ENCODE measurements around the gene OSCP1.
"Not testable (repeated sequence)": the region's sequence is repeated elsewhere in the genome, so short reads cannot be mapped to it uniquely, and the experiment has no call there.

Gene OSCP1, protein sequence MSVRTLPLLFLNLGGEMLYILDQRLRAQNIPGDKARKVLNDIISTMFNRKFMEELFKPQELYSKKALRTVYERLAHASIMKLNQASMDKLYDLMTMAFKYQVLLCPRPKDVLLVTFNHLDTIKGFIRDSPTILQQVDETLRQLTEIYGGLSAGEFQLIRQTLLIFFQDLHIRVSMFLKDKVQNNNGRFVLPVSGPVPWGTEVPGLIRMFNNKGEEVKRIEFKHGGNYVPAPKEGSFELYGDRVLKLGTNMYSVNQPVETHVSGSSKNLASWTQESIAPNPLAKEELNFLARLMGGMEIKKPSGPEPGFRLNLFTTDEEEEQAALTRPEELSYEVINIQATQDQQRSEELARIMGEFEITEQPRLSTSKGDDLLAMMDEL

DNA sequence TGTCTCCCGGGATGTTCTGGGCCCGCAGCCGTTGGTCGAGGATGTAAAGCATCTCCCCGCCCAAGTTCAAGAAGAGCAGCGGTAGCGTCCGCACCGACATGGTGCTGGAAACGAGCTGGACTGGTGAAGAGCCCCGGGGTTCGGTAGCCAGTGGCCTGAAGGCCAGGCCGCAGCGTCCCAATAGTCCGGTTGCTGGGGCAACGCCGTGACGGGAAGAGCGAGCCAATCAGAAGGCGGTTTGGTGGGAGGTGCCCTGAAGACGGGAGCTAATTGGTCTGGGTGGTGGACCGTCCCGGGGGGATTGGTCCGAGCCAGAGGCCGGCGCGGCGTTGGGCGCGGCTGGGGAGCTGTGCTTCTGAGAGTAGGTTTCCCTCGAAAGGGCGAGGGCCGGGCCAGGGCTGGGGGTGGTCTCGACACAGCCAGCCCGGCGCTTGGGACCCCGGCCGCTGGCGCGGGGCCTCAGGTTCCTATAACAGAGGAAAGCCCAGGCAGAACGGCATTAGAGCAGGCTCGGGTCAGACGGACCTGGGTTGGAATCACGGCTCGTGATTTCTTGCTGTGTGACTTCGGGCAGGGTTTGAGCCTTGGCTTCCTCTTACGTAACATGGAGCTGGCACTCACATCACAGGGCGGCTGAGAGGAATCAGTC lies at the start of gene OSCP1:
Gene OSCP1 (minus strand): TSS at position 182 of the 649 bp plus-strand sequence. CDS start 82 bp downstream, at position 100.
- peak; percentile 92 for DNase-seq

DNA sequence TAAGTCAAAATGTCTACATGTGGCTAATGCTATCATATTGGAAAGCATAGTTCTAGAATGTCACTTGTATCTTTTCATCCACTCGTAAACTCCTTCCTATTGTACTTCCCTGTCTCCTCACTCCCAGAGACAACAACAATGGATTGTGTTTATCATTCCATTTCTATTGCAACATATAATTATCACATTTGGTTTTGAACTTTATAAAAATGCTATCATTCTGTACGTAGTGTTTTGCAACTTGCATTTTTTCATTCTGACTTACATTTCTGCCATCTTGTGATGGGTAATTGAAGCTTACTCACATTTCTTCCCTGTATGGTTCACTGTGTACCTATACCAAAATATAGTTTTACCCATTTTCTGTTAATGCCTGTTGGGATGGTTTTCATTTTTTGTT lies 47.0 kb upstream of the OSCP1 start:
- no peak for DNase-seq

DNA sequence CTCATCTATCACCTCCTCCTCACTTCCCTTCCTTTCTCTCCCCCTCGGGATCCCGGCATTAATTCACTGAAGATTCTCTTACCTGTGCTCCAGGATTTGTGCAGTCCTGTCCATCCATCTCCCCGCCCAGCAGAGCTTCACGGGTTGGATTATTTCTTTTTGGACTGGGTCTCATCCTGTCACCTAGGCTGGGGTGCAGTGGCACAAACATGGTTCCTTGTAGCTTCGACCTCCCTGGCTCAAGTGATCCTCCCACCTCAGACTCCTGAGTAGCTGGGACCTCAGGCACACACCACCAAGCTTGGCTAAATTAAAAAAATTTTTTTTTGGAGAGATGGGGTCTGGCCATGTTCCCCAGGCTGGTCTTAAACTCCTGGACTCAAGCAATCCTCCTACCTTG lies 44.7 kb upstream of the OSCP1 start:
- DNase-seq: no peak

DNA sequence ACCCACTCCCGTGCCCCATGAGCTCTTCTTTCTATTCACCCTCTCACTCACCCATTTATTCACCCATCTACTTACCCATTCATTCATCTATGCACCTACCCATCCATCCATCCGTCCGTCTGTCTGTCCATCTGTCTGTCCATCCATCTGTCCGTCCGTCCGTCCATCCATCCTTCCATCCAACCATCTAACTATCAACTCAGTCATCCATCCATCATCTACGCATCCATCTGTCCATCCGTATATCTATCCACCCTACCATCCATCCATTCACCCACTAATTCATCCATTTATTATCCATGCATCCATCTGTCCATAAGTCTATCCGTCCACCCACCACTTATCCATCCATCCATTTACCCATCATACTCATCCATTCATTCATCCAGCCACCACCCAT lies 43.3 kb upstream of the OSCP1 start:
- DNase-seq: no peak

DNA sequence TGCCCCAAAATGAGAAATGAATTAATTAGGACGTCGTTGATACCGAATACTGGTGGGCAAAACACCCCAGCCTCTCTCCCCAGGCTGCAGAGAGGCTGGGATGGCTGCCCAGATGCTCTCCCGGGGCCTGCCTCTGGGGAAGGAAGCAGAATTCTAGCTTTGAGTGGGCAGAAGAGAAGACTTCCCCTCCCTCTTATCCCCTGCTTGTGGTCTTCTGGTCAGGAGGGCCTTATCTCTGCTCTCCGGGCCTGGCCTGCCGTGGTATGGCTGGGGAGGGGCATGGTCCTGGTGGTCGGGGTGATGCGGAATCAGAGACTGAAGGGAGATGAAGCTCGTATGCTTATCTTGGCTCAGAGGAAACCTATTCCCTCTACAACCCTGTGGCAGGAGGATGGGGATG lies 42.2 kb upstream of the OSCP1 start:
- DNase-seq: no peak

DNA sequence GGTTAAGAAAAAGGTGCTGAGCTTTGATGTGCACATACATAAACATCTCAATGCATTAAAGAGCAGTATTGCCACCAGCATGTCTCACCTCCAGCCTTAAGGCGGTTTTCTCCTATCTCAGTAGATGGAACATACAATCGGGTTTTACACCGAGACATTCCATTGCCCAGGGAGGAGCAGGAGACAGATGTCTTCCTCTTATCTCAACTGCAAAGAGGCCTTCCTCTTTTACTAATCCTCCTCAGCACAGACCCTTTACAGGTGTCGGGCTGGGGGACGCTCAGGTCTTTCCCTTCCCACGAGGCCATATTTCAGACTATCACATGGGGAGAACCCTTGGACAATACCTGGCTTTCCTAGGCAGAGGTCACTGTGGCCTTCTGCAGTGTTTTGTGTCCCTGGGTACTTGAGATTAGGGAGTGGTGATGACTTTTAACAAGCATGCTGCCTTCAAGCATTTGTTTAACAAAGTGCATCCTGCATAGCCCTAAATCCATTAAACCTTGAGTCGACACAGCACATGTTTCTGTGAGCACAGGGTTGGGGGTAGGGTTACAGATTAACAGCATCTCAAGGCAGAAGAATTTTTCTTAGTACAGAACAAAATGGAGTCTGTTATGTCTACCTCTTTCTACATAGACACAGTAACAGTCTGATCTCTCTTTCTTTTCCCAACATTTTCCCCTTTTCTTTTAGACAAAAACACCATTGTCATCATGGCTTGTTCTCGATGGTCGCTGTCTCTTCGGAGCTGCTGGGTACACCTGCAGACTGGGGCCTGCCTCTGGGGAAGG lies 39.2 kb upstream of the OSCP1 start:
- DNase-seq: not testable (repeated sequence)

DNA sequence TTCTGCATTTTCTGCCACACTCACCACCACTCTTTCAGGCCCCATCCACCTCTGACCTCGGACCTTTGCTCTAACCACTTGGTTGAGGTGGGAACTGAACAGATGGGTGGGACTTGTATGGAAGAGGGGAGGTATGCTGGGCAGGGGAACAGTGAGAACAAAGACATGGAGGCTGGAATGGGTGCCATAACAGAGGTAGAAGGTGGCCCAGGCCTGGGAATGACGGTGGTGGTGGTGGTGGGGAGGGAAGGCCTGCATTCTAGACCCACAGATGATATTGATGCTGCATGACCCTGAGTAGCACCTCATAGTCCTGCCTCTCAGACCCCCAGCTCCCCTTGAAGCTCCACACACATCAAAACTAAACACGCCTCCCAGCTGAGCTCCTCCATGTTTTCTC lies 37.7 kb upstream of the OSCP1 start:
- no peak for DNase-seq

DNA sequence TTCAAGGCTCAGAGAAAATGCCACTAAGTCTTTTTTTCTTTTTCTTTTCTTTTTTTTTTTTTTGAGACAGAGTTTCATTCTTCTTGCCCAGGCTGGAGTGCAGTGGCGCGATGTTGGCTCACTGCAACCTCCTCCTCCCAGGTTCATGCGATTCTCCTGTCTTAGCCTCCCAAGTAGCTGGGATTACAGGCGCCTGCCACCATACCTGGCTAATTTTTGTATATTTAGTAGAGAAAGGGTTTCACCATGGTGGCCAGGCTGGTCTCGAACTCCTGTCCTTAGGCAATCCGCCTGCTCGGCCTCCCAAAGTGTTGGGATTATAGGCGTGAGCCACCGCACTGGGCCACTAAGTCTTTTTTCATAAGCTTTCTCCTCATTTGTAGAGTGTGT lies 37.1 kb upstream of the OSCP1 start:
- DNase-seq: not testable (repeated sequence)

DNA sequence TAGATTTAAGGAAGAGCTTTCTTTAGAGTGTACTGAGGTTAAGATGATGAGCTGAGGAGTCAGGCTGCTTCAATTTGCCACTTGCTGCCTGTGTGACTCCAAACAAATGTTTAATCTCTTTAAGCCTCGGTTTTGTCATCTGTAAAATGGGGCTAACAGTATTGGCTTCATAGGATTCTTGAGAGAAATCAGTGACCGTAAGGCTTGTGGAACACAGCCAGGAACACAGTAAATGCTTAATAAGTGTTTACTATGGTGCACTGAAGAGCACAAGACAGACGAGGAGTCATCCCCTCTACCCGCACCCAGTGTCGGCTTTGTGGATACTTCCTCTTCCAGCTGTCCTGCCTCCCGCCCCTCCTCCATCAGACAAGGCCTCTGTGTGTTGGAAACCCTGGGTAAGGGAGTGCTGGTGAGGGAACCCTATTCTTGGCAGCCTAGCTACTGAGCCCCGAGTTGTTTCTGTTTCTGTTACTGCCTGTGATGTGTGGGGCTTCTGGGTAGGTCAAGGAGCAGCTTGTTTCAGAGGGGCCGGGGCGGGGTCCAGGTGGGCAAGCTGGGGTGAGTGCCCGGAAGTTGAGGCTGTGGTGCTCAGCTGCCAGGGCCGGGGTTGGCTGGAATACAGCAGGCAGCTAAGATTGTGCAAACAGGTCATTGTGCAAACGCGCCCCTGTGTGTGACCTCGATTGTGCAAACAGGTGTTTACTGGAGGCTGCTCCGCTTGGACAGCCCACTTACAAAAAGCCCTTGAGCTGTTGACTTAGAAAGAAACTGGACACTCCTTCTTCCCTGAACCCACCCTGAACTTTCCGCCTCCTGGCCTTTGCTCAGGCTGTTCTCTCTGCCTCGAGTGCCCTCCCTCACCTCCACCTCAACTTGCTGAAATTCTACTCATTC lies 36.4 kb upstream of the OSCP1 start:
- peak; percentile 15 for DNase-seq

DNA sequence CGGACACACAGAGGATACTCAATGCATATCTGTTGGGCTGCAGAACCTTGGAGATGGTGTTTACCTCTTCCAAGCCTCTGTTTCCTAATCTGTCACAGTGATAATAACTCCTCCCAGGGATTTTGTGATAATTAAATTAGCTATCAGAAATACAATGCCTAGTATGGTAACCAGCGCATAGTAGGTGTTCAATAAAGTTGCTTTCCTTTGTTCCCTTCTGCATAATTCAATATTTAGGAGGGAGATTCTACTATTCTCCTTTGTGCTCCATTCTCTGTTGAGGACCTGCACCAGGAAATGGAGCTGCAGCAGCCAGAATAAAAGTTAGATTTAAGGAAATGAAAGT lies 35.8 kb upstream of the OSCP1 start:
- no peak for DNase-seq

DNA sequence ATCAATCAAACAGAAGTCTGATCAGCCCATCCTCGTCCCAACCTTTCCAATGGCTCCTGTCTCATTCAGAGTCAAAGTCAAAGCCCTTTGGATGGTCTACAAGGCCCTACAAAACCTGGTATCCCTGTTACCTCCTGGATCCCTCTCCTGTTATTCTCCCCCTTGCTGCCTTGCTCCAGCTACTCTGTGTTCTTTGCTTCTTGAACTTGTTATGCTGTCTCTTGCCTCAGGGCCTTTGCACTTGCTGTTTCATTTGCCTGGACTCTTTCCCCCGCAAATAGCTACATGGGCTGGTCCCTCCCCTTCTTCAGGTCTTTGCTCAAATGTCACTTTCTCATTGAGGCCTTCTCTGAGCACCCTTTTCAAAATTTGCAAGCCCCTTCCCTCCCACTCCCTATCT lies 33.8 kb upstream of the OSCP1 start:
- DNase-seq: no peak

DNA sequence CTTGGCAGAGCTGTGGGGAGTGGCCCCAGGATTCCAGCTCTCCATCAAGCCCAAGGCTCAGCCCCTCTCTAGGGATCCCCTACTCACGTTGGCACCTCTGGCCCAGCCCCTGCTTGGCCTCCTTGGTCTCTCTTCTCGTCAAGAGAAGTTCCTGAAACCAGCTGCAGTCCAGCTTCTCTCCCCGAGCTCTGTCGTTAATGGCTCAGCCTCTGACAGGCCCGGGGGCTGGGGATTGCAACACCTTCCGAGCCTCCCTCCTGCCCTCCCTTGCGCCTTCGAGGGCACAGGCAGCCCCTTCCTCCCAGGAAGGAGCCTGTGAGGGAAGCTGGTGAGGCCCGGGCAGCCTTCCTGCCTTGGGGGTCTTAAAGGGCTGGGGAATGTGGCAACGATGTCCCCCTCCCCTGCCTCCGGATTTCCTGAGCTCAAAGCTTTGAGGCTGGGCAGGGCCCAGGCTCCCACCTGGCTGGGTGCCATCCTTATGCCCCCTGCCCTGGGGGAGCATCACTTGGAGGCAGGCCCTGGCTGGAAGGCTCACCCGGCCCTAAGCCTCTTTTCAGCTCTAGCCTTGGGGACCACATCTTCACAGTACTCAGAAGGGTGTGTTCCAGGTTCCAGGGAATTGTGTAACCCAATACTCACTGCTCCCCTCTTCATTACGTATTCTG lies 32.6 kb upstream of the OSCP1 start, which contains the start of gene CSF3R:
Gene CSF3R (minus strand): TSS at position 190 of the 665 bp plus-strand sequence. CDS start 3,417 bp downstream, outside the sequence.
- DNase-seq: no peak

DNA sequence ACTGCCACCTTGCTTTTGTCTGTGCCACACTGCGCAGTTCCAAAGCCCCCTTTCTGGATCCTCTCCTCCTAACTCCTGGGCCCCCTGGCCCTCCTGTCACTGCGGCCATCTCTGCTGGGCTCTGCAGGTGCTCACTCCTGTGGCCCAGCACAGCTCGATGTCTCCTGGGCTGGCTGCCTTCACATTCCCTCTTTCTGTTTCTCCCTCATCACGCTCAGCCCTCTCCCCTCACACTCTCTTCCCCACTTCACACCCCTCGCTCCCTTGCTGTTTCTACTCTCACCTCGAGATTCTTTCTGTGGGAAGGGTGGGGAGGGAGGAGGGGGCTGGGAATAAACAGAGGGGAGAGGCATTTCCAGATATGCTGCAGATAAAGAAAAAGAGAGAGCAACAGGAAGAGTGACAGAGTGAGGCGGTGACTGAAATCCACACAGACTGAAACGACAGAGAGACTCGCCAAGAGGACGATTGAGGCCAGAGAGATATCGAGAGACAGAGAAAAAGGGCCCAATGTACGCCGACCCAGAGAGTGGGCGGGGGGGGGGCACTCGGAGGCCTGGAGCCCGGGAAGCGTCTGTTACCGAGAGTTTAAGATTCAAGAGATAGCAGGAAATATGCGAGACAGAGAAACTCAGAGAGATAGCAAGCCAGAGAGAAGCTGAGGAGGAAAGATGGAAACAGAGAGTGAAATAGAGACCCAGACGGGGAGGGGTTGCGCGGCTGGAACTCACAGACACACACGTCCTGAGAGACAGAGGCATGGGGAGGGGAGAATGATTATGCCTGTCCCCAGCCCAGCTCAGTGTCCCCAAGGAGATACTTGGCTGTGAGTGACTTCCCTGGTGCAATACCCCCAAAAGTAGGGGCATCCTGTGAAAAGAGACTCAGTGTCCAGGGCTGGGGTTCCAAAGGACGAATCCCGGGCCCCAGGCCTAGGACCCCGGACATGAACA lies 31.8 kb upstream of the OSCP1 start:
- DNase-seq: no peak

DNA sequence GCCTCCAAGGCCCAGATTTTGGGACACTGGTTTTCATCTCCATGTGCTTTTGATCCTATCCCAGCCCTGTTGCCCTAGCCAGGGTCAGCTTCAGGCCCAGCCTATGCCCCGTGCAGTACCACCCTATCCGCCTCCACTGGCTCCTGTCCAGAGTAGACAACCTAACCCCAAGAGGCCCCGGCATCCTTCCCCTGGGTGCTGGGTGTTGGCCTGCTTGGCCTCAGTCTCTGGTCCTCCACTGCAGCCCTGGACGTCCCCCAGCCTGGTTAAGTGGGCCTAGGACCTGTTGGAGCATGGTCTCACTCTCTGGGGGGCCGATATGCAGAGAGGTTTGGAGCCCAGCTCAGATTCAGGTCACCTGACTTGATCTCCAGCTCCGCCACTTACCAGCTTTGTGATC lies 30.8 kb upstream of the OSCP1 start:
- no peak for DNase-seq

DNA sequence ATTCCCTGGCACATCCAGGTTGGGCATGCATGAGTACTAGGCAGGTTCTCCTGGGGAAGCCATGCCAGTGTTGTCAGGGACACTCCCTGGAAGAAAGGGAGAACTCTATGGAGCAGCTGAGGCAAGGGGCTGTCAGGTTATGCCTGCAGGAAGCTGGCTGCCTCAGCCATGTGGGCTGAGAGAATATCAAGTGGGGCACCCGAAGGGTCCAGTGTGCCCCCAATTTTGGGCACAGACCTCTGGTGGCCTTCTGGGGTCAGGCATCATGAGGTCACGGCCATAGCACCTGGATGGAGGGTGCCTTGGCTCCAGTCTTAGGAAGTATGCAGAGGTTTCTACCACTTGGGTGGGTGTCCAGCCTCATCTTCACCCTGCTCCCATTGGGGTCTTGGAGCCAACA lies 29.9 kb upstream of the OSCP1 start:
- DNase-seq: no peak

DNA sequence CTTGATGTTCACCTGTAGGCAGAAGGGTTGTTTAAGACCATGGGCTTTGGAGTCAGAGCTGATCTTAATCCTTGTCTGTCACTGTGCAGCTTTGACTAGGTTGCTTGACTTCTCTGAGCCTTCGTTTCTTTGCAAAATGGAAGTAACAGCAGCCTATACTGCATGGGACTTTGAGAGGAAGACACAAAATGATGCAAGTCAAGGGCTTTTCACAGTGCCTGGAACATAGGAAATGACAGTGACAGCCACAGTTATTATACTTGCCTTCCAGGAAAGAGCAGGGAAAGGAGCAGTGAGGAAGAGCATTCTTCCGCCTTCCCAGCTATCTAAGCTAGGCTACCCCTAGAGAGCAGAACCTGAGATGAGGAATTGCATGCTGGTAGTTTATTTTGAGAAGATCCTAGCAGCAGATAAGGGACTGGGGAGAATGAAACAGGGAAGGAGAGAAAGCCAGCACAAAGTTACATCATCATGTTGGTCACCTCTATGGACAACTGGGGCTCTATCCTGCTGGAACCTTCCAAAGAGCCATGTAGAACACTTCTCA lies 29.3 kb upstream of the OSCP1 start:
- DNase-seq: no peak

DNA sequence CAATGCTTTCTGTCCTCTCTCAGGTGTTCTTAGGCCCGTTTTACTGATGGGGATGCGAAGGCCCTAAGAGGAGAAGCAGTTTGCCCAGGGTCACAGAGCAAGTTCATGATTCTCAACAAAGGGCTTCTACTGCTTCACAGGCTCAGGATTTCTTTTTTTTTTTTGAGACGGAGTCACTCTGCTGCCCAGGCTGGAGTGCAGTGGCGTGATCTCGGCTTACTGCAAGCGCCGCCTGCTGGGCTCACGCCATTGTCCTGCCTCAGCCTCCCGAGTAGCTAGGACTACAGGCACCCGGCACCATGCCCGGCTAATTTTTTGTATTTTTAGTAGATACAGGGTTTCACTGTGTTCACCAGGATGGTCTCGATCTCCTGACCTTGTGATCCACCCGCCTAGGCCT lies 27.4 kb upstream of the OSCP1 start:
- DNase-seq: not testable (repeated sequence)

DNA sequence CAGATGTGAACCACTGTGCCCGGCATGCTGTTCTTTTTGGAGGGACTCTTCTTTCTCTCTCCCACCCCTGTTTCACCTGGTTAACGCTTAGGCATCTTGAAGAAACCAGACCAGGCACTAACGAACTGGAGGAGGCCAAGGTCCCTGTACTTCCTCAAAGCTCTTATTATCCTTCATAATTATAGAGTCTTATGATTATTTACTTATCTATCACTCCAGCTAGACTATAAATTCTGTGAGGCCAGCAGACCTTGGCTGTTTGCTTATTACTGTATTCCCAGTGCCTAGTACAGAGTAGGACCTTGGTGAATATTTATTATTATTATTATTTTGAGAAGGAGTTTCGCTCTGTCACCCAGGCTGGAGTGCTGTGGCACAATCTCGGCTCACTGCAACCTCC lies 26.7 kb upstream of the OSCP1 start:
- no peak for DNase-seq

DNA sequence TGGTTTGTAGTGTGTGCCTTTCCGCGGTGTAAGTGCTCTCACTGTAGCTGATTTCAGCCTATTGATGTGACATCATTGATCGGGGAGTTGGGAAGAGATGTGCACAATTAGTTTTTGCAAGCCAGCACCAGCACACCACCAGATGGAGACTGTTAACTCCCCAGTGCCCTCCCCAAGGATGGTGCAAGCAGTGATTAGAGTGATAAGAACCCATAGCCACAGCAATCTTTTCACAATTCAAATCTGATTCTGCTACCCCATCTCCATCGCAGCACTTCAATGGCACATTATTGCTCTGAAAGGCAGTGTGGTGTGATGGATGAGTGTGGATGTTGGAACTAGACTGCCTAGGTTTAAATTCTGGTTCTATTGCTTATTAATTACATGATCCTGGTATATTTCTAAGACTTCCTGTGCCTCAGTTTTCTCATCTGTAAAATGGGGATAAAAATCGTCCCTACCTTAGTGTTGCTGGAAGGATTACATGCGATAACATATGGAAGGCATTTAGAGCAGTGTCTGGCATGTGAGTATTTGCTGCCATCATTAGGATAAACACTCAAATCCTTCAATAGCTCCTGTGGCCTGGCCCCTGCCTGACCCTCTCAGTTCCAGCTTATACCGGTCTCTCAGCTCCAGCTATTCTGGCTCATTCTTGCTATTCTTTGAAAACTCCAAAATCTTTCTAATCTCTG lies 25.8 kb upstream of the OSCP1 start:
- no peak for DNase-seq

DNA sequence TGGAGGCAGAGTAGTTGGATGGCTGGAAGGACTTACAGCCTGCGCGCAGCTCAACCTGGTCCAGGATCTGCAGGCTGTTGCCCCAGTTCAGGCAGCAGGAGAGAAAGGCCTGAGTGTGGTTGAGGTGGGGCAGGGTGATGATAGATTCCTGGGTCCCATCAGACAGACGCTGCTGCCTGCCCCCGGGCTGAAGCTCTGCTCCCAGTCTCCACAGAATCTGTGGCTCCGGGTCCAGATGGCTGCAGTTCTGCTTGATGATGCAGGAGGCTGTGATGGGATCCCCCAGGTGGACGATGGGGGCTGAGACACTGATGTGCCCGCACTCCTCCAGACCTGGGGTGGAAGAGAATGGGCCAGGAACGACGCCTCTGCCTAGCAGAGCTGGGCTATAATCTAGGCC lies 25.1 kb upstream of the OSCP1 start:
- no peak for DNase-seq
